DMS114 treated with DMSO at 0.1 percent for 48 hours (cell line): ENCODE data around the gene ATG10.
A peak's percentile ranks its signal among the peaks of the same experiment; 100 is the strongest.
"Not testable (repeated sequence)": the region's sequence is repeated elsewhere in the genome, so short reads cannot be mapped to it uniquely, and the experiment has no call there.

ENCODE experiments used
- DNase-seq: peaks from one replicate; lab custom pipeline; 2025; ENCODE audit not compliant: unreplicated experiment; lab: John Stamatoyannopoulos, UW

ATG10 gene

GRCh38 chr5:82218374-82219156 is 246.7 kb downstream of the ATG10 start:
- no peak for DNase-seq

GRCh38 chr5:82221020-82221419 is 249.2 kb downstream of the ATG10 start:
- DNase-seq = no peak

GRCh38 chr5:82222597-82223574 is 251.1 kb downstream of the ATG10 start:
- no peak for DNase-seq

- peak; percentile 21 for DNase-seq
These were observed 253.8 kb downstream of the ATG10 start for GRCh38 chr5:82225525-82226172.

- no peak for DNase-seq
These were observed 263.1 kb downstream of the ATG10 start for GRCh38 chr5:82234885-82235284.

GRCh38 chr5:82244151-82244550 is 272.3 kb downstream of the ATG10 start:
- DNase-seq = no peak

GRCh38 chr5:82244854-82245635 is 273.2 kb downstream of the ATG10 start:
- DNase-seq = no peak

- no peak for DNase-seq
These were observed 275.2 kb downstream of the ATG10 start for GRCh38 chr5:82246960-82247574.

- DNase-seq = no peak
These were observed 280.9 kb downstream of the ATG10 start for GRCh38 chr5:82252744-82253143.

GRCh38 chr5:82255844-82256243 is 284.0 kb downstream of the ATG10 start:
- DNase-seq = no peak

GRCh38 chr5:82257247-82257646 is 285.4 kb downstream of the ATG10 start:
- no peak for DNase-seq

- no peak for DNase-seq
These were observed 285.9 kb downstream of the ATG10 start for GRCh38 chr5:82257729-82258128.

- peak; percentile 47 for DNase-seq
These were observed 287.5 kb downstream of the ATG10 start for GRCh38 chr5:82259172-82259800.

GRCh38 chr5:82265047-82265446 is 293.2 kb downstream of the ATG10 start:
- no peak for DNase-seq

GRCh38 chr5:82267297-82267933 is 295.6 kb downstream of the ATG10 start:
- DNase-seq = not testable (repeated sequence)

GRCh38 chr5:82269363-82269762 is 297.5 kb downstream of the ATG10 start:
- DNase-seq = not testable (repeated sequence)

GRCh38 chr5:82272571-82273356 is 300.9 kb downstream of the ATG10 start:
- DNase-seq = not testable (repeated sequence)

GRCh38 chr5:82273426-82273825 is 301.6 kb downstream of the ATG10 start:
- not testable (repeated sequence) for DNase-seq
